Activated CD4-positive, CD25-positive, alpha-beta regulatory T cell treated with anti-CD3 and anti-CD28 coated beads, Interleukin-2, amount 50 U/mL, for 72 hours (primary cell): ENCODE data around the gene FOXD4L6.
"Not testable (repeated sequence)": the region's sequence is repeated elsewhere in the genome, so short reads cannot be mapped to it uniquely, and the experiment has no call there.

Source experiments
- DNase-seq: peaks from one replicate; pipeline ENCODE4 v3.0.0; 2021

The FOXD4L6 gene

DNA sequence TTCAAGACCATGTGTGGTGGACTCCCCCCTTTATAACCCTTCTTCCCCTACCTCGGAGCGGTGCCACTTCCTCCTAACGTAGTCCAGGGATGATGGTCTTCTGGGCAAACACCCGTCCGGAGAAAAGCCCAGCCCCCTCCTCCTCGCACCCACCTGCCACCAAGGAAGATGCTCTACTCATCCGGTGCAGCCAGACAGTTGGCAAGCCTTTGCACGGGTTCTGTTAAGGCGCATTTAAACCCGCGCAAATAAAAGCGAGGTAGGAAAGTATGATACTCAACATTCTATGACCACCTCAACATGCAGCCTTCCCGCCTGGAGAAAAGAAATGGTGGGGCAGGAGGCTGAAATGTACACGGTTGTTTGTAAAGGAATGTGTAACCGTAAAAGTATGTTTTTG, at the start of gene FOXD4L6:
Gene FOXD4L6 (minus strand): TSS at position 101 of the 400 bp plus-strand sequence. CDS start 298 bp downstream, outside the sequence.
- DNase-seq = not testable (repeated sequence)

DNA sequence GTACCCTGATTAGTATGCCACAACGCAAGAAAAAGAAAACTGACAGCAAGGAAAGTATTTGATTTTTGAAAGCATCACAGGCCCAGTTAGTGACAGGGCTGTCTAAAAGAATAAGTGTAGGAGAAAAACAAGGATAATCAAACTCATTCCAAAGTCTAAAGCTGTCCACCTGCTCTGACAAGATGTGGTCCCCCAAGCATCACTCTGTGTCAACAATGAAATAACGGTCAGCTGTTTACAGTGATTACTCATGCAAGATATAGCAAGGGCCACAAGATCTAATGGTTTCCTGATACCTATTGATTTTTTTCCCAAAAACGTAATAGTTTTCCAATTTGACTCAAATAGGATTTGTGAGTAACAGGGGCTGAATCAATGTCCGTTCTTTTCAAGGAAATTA, 46.5 kb upstream of the FOXD4L6 start:
- DNase-seq = not testable (repeated sequence)

DNA sequence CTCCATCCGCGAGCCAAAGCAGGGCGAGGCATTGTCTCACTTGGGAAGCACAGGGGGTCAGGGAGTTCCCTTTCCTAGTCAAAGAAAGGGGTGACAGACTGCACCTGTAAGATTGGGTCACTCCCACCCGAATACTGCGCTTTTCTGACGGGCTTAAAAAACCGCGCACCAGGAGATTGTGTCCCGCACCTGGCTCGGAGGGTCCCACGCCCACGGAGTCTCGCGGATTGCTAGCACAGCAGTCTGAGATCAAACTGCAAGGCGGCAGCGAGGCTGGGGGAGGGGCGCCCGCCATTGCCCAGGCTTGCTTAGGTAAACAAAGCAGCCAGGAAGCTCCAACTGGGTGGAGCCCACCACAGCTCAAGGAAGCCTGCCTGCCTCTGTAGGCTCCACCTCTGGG, 21.6 kb upstream of the FOXD4L6 start:
- not testable (repeated sequence) for DNase-seq

DNA sequence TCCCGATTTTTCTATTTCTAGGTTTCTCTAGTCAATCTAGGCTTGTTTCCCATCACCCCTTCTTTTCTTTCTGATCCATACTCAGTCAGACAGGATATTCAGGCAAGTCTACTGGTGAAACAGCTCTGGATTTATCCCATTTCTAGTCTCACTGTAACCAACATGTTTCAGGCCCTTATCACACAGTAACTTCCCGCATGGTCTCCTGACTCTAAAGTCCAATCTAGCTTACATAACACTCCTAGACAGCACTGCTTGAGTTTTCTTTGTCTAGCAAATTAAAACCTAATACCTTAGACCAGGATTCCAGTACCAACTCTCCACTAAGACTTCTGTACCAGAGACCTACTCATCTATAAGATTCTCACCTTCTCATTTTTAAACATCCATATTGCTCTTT, 13.4 kb upstream of the FOXD4L6 start:
- not testable (repeated sequence) for DNase-seq

DNA sequence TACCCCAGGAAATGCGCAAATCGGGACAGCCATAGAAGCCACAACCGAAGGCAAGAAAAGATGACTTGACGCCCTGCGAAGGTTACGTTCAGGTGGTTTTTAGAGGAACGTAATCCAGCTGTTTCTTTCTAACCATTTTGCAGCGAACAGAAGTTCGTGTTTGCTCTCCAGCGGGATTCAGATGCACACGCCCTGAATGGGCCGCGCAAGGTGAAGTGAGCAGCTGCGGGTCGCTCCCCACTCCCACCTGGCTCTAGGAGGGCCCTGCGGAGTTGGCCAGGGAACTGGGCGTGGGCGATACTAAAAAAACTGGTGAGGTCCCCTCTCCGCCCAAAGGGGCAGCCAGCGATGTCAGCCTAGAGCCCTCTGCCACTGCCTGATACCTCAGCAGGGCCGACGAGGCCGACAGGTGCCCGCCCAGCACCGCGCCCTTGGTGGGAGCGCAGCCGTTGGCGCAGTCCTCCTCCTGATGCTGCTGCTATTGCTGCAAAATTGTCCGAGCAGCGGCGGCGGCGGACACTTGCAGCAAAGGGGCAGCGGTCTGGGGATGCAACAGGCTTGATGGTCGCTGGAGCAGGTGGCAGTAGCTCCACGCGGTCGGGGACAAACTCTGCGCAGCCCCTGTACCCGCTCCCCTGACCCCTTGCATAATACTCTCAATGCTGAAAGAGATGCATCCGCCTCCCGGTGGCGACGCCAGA, 1.6 kb downstream of the FOXD4L6 start:
- not testable (repeated sequence) for DNase-seq

DNA sequence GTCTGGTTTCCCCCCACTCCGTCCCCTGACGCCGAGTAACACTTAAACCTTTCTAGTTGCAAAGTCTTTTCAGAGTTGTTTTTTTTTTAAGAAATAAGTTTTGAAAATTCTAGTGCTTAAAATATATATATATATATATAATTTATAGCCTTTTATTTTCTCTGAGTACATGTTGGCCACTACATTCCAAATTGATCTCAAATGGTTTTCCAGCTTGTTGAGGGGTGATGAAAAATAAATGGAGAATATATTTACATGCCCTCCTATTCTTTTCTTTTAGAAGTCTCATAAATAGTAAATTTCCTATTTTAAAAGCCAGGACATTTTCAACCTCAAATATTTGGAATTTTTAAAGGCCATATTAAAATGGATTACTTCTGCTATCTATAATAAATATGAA, 2.5 kb downstream of the FOXD4L6 start:
- not testable (repeated sequence) for DNase-seq

DNA sequence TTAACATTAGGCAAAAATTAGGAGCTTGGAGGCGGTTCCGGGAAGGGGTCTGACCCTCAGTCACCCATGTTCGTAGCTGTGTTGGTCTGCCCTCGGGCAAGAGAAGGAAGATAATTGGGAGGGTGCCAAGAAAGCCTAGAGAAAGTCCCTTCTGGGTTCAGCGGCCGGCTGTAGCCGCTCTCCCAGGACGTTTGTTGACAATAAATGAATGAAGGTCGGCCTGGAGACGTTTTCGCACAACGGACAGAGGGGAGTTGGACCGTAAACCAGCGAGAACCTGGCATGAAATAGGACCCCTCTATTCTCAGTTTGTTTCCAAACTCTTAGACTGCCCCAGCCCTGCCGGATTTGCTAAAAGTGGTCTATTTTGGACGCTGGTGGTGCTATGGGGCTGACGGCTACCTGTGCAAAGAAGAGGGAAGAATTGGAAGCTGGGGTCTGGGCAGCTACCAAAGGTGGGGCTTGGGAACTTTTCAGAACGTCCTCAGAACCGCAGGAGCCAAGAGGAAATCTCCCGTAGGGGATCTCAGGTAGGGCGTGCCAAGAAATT, 3.3 kb downstream of the FOXD4L6 start:
- not testable (repeated sequence) for DNase-seq

DNA sequence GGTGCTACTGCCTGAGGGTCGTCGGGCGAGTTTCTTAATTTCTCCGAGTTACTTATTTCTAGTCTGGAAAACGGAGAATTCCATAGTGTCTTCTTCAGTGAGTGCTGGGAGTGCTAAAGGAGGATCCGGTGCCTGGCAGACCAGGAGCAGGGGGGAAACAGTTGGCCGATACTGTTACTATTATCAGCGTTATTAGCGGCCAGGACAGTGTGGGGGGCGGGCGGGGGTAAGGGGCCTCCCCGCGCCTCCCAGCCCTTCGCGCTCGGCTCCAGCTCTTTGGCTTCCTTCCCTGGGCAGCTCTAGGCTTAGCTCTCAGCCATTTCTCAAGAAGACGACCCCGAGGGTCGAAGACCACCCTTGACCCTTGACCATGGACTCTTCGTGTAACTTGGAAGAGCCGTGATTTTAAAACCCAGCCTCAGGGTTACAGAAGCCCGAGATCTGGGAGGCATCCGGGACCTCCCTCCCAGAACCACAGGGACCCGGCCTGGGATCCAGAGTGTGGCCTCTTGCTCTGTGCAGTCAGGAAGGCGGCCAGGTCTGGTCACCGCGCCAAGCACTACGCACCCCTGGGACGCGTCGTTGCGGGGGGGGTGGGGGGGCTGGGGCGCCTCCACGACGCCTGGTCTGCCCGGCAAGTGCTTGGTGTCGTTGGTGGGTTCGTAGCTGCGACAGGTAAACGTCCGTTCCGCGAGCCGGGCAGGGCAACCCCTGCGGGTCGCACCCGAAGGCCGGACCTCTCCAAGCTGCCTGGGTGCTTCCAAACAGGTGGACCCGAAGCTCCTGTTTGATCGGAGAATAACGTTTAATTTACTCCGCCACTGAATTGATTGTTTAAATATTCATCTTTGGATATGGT, 4.0 kb downstream of the FOXD4L6 start:
- DNase-seq = not testable (repeated sequence)

DNA sequence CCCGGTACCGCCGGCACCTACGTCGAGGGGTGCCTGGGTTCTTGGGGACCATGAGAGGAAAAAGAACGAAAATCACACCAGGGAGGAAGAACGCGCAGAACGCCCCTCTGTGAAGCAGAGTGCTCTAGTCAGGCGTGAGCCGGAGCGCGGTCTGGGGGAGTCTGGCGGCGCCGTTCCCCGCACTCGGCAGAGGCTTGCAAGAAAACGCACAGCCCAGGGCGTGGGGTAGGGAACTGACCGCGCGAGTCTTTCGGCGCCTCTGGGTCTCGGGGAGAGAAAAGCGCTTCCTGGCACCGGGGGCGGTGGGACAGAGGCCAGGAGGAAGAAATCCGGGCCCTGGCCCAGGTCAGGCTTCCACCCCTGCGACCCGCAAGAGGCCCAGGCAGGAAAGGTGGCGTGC, 4.7 kb downstream of the FOXD4L6 start:
- not testable (repeated sequence) for DNase-seq

DNA sequence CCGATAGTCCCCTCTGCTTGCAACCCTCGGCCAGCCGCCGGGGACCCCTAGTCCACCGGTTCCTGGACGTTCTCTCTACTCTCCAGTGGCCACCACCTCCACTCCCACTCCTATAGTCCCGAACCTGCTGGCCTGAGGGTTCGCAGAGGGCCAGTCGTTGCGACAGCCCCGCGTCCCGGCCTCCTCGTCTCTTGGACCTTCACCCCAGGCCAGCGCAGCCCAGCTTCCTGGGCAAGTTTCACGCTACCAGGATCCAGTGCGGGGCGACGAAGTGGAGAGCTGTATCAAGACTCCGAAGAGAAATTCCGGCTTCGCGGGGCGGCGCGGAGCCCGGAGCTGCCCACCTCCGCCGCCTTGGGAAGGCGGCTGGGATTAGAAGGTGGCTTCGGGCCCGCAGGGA, 5.1 kb downstream of the FOXD4L6 start:
- not testable (repeated sequence) for DNase-seq

DNA sequence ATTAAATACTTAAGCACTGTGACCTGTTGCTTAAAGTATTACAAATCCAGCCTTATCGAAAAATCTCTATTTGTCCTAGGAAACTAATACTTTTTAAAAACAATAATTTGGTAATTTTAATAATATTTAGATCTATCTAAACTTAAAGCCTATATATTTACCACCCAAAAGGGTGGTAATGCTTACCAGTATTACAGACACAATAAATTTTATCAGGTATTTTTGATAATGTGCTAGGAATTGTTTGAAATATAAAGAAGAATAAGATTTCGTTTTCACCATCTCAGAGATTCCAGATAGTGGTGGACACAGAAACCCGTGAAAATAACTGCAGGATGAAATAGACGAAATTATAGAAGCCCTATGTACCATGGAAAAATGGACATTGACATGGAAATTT, 7.8 kb downstream of the FOXD4L6 start:
- not testable (repeated sequence) for DNase-seq

DNA sequence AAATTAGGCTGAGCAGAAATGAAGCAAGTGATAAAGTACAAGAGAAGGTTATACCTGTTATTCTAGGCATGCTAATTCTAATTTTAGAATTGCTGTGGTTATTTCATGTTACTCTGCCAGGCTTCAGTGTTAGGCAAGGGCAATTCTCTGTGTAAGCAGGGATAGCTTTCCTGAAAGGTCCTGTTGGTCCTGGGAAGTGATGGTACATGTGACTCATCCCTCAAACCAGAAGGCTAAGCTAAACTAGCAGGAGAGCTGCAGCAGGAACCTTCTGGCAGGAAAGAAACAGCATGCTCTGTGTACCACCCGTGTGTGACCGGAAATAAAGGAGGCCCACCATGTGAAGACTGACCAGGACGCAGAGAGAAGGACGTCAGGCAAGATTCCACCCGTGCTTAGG, 8.8 kb downstream of the FOXD4L6 start:
- not testable (repeated sequence) for DNase-seq

DNA sequence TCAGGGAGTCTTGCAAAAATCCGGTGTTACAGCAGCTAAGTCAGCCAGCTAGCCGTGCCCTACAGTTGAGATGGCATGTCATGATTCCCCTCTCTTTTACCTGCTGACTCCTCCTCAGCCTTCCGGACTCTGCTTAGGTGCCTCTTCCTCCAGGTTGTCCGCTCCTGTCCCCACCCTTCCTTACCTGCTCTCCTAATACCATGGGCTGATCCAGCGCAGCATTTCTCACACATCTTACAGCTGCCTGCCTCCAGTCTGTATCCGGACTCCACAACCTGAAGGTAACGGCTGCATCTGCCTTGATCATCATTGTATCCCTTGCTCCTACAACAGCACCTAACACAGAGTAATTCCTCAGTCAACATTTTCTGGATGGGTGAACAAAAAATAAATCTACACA, 9.2 kb downstream of the FOXD4L6 start:
- not testable (repeated sequence) for DNase-seq

DNA sequence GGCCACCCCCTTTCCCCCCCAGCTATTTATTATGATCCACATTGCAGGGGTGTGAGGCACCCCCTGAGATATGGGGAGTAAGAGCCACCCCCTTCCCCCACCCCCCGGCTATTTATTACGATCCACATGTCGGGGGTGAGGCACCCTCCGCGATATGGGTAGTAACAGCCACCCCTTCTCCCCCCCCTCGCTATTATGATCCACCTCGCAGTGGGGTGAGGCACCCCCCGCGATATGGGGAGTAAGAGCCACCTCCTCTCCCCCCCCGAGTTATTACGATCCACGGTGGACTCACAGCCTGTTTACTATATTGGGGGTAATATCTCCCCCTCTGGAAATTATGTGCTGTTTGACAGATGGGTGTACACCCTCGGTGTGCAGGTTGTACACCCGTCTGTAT, 15.1 kb downstream of the FOXD4L6 start:
- not testable (repeated sequence) for DNase-seq

DNA sequence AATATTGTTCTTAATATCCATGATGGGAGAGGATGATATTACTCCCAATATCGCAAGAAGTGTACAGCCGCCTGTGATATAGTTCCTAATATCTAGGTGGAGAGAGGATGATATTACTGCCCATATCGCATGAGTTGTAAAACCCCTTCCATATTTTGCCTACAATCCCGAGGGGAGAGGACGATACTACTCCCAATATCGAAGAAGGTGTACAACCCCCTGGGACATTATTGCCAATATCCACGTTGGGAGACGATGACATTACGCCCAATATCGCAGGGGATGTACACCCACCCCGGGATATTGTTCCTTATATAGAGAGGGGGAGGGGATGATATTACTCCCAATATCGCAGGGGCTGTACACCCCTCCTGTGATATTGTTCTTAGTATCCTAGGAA, 17.1 kb downstream of the FOXD4L6 start:
- DNase-seq = not testable (repeated sequence)

DNA sequence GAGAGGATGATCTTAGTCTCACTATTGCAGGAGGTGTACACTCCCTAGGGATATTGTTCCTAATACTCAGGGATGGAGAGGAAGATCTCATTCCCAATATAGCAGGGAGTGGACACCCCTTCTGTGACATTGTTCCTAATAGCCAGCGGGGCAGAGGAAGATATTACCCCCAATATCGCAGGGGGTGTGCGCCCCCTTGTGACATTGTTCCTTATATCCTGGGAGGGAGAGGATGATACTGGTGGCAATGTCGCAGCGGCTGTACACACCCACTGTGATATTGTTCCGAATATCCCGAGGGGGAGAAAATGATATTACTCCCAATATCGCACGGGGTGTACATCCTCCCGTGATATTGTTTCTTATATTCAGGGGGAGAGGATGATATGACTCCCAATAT, 17.6 kb downstream of the FOXD4L6 start:
- DNase-seq = not testable (repeated sequence)

DNA sequence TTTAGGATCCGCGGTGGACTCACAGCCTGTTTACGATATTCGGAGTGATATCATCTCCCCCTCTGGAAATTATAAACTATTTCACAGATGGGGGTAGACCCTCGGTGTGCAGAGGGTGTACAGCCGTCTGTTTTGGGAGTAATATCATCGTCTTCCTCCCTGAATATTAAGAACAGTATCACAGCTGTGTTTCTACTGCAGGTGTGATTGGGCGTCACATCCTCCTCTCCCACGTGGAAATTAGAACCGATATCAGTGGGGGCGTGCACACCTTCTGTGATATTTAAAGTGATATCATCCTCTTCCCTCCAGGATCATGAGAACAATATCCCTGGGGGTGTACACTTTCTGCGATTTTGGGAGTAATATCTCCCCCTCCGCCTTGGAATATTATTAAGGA, 19.2 kb downstream of the FOXD4L6 start:
- not testable (repeated sequence) for DNase-seq

DNA sequence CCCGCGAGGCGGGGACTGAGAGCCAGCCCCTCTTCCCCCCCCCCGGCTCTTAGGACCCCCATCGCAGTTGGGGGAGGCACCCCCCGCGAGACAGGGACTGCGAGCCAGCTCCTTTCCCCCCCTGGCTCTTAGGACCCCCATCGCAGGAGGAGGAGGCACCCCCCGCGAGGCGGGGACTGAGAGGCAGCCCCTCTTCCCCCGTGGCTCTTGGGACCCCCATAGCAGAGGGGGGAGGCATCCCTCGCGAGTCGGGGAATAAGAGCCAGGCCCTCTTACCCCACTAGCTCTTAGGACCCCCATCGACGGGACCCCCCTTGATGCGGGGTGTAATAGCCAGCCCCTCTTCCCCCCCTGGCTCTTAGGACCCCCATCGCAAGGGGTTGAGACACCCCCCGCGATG, 19.7 kb downstream of the FOXD4L6 start:
- DNase-seq = not testable (repeated sequence)

DNA sequence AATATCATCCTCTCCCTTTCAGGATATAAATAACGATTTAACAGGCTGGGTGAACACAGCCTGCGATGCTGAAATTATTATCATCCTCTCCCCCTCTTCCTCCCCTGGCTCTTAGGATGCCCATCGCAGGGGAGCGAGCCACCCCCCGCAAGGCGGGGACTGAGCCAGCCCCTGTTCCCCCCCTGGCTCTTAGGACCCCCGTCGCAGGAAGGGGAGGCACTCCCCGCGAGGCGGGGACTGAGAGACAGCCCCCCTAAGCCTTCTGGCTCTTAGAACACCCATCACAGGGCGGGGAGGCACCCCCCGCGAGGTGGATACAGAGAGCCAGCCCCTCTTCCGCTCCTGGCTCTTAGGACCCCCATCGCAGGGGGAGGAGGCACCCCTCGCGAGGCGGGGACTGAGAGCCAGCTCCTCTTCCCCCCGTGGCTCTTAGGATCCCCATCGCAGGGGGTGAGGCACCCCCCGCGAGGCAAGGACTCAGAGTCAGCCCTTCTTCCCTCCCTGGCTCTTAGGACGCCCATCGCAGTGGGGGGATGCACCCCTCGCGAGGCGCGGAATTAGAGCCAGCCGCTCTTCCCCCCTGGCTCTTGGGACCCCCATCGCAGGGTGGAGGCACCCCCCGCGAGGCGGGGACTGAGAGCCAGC, 21.9 kb downstream of the FOXD4L6 start:
- DNase-seq = not testable (repeated sequence)

DNA sequence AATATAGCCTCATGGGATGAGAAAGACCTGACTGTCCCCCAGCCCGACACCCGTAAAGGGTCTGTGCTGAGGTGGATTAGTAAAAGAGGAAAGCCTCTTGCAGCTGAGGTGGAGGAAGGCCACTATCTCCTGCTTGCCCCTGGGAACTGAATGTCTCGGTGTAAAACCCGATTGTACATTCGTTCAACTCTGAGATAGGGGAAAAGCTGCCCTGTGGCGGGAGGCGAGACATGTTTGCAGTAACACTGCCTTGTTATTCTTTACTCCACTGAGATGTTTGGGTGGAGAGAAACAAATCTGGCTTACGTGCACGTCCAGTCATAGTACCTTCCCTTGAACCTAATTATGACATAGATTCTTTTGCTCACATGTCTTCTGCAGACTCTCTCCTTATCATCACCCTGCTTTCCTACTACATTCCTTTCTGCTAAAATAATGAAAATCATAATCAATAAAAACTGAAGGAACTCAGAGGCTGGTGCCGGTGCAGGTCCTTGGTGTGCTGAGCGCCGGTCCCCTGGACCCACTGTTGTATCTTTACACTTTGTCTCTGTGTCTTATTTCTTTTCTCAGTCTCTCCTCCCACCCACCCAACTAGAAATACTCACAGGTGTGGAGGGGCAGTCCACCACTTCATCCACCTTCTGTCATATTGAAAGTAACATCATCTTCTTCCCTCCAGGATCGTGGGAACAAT, 22.8 kb downstream of the FOXD4L6 start:
- DNase-seq = not testable (repeated sequence)

DNA sequence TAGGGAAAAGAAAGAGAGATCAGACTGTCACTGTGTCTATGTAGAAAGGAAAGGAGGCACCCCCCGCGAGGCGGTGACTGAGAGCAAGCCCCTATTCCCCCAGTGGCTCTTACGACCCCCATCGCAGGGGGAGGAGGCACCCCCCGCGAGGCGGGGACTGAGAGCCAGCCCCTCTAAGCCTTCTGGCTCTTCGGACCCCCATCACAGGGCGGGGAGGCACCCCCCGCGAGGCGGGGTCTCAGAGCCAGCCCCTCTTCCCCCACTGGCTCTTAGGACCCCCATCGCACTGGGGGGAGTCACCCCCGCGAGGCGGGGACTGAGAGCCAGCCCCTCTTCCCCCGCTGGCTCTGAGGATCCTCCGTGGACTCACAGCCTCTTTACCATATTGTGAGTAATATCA, 23.9 kb downstream of the FOXD4L6 start:
- not testable (repeated sequence) for DNase-seq

DNA sequence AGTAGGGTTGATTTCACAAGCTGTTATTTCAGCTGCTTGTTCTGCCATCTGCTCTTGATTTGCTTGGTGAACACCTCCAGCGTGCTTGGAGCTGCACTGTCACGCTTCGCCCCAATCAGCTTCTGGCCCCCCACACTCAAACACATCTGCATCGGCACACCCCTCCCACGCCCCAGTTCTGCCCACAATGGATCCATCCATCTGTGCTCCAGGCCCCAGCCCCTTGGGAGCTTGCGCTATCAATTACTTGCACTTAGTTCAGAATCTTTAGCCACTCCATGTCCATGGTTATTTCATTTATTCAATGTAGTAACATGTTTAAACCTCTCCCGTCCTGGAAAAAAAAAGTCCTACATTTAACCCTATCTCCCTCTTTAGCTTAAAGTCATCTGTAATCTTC, 28.0 kb downstream of the FOXD4L6 start:
- not testable (repeated sequence) for DNase-seq
